ENCODE data around the gene PRR33.

The PRR33 gene

DNA sequence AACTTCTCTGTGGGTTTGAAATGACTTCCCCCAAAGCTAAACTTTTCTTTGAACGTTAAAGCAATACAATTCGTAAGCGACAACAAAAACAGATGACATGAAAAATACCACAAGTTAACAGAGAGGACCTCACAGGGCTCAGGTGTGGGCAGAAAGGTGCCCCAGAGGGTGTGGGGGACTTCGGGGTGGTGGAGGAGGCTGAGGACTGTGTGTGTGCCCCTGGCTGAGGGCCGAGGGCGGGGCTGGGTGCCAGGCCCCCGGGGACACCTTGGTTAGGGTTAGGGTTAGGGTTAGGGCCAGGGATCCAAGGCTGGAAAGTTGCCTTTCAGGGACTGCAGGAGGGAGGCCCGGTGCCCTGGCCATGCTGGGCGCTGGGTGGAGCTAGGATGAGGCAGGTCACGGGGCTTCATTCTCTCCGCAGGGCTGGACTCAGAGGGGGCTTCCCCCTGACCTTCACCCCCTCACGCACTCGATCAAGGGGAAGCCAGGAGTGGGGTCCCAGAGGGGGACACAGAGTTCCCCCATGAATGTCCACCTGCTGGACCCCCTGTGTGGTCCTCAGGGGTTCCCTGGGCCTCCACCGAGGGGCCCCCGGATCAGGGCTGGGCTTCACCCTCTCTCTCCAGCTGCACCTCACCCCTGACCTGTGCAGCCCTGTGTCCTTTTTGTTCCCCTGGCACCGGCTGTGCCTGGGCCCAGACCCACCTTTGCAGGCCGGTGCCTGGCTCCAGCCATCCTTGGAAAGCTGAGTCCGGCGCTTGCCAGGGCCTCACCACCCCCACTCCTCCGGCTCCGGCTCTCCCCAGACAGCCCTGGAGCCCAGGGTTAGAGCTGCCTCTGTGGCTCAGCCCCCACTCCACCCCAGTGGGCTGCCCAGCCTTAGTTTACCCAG, 45.9 kb downstream of the PRR33 start:
- no peak for DNase-seq

DNA sequence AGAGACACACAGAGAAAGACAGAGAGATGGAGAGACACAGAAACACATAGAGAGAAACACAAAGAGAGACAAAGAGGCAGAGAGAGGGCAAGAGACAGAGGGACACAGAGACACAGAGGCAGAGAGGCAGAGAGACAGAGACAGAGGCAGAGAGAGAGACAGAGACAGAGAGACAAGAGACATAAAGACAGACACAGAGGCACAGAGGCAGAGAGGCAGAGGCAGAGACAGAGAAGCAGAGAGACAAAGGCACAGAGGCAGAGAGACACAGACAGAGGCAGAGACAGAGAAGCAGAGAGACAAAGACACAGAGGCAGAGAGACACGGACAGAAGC, 46.6 kb downstream of the PRR33 start:
- DNase-seq, result no peak

- DNase-seq, result no peak
Observed at GRCh38 chr11:1844221-1845094, 47.2 kb downstream of the PRR33 start.

DNA sequence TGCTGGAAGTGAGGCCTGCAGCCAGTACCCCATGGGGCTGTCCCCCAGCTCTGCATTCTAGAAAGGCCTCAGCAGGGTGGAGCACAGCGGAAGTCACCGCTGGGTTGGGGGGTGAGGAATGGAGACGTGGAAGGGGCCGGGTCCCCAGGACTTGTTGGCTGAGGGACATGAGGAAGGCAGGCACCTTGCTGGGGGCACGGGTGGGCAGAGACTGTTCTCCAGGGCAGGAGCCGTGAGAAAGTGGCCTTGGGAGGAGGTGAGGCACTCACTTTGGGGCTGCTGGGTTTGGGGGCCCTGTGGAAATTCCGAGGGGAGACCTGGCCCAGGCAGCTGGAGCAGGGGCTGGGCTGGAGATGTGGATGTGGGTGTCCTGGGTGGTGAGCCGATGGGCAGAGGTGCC, 47.9 kb downstream of the PRR33 start:
- no peak for DNase-seq

- no peak for DNase-seq
Observed at GRCh38 chr11:1843098-1843473, 48.6 kb downstream of the PRR33 start.

DNA sequence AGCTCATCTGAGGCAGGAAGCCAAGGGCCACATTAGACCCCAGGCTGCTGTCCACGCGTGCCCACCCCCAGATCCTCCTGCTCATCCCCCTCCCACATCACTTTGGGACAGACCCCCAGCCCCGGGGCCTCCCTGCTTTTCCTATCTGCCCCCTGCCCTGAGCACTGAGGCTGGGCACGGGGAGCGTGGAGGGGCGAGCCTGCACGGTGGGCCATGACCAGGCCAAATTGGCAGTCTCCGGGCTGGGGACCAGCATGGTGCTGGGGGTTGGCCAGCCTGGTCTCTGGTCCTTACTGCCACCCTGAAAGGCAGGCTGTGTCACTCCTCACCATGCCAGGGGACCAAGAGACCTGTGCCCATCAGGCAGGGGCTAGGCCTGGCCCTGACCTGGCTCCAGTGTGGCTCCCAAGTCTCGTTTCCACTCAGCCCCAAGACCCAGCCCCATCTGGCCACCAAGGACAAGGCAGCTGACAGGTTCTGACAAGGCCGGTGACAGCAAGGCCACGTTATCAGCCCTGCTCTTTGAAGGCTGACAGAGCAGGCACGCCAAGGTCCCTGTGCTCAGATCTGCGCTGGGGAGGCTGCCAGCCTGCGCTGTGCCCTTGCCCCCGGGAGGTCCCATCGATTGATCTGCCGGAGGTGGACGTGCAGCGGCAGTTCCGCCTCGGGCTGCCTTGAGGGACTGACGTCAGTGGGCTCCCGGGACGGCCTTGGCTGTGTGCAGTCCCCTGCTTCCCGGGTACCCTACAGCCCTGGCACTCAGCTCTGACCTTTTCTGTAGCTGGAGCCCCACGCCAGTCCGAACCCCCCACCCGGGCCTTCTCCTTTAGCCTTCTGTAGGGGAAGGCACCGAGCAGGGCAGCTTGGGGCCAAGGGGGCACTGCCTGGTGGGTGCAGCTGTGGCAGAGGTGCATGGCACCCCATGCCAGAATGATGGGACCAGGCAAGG, 49.3 kb downstream of the PRR33 start:
- no peak for DNase-seq

GRCh38 chr11:1841511-1842148, 50.1 kb downstream of the PRR33 start:
- DNase-seq, result no peak

DNA sequence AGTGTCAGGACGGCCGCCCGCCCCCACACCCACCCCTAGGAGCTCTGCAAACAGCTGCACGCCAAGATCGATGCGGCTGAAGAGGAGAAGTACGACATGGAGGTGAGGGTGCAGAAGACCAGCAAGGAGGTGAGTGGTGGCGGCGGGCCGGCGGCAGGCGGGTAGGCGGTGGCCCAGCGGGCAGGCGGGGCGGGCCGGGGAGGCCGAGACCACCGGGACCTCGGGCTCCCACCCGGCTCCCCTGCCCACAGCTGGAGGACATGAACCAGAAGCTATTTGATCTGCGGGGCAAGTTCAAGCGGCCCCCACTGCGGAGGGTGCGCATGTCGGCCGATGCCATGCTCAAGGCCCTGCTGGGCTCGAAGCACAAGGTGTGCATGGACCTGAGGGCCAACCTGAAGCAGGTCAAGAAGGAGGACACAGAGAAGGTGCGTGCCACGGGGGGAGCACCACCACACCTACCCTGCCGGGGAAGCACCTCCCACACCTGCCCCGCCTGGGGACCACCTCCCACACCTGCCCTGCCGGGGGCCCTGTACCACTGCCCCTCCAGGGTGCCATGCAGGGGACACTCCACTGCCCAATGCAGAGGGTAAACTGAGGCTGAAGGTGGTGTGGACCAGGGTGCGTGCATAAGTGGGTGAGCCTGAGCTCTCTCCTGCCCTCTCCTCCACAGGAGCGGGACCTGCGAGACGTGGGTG, 50.8 kb downstream of the PRR33 start:
- no peak for DNase-seq

DNA sequence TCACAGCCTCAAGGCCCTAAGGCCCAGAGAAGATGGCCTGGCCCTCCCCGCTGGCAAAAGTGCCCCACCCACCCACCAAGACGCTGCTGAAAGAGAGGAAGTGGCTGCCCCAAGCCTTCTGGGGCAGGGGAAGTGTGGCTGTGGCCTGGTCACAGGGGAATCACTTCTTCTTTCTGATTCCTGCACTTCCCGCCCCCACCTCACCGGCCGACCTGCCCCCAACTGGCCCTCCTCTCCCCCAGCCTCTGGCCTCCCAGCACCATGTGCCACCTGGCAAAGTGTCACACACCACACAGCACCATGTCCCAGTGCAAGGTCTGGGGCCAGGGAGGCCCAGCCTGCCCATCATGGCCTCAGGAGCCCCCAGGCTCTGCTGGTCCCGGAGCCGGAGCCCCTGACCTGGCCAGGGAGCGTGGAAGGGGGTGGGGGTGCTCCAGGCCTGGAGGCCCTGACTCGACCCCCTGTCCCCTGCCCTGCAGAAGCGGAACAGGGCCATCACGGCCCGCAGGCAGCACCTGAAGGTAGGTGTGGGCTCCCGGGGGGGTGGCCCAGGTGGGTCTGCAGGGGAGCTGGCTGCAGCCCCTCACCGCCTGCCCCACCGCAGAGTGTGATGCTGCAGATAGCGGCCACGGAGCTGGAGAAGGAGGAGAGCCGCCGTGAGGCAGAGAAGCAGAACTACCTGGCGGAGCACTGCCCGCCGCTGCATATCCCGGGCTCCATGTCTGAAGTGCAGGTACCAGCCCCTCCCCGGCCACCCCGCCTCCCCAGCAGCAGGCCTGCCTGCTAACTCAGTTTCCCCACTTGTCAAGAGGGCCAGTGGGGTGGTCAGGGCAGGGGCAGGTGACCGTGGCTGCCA, 51.5 kb downstream of the PRR33 start:
- no peak for DNase-seq

DNA sequence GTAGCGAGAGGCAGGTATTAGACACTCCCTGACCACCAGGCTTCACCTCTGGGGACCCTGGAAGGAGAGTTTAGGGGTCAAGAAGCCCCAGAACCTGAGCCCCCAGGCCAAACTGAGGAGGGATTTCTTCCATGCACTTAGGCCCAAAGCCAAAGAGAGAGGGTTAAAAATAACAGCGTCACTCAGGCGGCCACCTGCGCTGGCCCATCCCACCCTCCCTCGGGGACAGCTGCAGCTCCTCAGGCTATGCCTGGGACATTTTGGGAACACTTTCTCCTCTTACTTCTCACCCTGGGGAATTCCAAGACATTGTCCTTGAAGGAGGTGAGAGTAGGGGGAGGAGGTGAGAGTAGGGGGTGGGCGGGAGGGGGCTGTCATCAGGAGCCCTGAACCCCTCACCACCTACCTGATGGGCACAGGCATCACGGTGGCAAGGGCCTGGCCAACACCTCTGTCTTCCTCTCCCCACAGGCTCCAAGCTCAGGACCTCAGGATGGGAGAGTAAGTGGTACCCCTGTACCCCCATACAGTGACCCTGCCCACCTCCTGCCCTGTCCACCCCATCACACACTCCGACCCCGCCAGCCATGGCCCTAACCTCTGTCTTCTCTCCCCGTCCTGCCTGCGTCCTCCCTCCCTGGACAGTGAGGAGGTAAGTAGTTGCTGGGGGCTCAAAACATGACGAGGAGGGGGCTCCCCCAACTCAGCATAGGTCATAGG, 52.3 kb downstream of the PRR33 start:
- no peak for DNase-seq

- no peak for DNase-seq
Observed at GRCh38 chr11:1838426-1839144, 53.1 kb downstream of the PRR33 start, which contains the start of gene TNNI2. TSS of gene TNNI2 (plus strand) at chr11:1838981. CDS start at chr11:1839697, 716 bp downstream.
